OCI-LY1 (cell line): ENCODE data around the gene CTNND2.

Experiments used
- CTCF ChIP-seq: fragments of 200-600 bp; sonication (generic), shearing (Covaris generic); IDR thresholded peaks from 2 replicates; pipeline ENCODE4 v1.5.1; 2017; ENCODE audit warnings: mild to moderate bottlenecking, antibody characterized with exemption, low read length, moderate library complexity, mixed read lengths
- EZH2 ChIP-seq: fragments of 200-600 bp; sonication (generic), shearing (Covaris generic); IDR thresholded peaks from 2 replicates; pipeline ENCODE4 v1.8.0; 2017; ENCODE audit warnings: borderline replicate concordance, mixed run types, mild to moderate bottlenecking, antibody characterized with exemption, low read length, moderate library complexity, mixed read lengths

- no peak for TF ChIP-seq EZH2
- TF ChIP-seq CTCF, result peak; percentile 31
Measured at GRCh38 chr5:11494340-11494739, 409.9 kb downstream of the CTNND2 start.
